DMS53 (cell line): ENCODE data around the gene SSR2.
"Not testable (repeated sequence)": the region's sequence is repeated elsewhere in the genome, so short reads cannot be mapped to it uniquely, and the experiment has no call there.

Experiments used
- DNase-seq: peaks from one replicate; lab custom pipeline; 2025; lab: John Stamatoyannopoulos, UW

SSR2 gene

GRCh38 chr1:156048663-156049258, 28.0 kb upstream of the SSR2 start:
- no peak for DNase-seq

- no peak for DNase-seq
Observed at GRCh38 chr1:156045076-156045475, 24.3 kb upstream of the SSR2 start.

DNA sequence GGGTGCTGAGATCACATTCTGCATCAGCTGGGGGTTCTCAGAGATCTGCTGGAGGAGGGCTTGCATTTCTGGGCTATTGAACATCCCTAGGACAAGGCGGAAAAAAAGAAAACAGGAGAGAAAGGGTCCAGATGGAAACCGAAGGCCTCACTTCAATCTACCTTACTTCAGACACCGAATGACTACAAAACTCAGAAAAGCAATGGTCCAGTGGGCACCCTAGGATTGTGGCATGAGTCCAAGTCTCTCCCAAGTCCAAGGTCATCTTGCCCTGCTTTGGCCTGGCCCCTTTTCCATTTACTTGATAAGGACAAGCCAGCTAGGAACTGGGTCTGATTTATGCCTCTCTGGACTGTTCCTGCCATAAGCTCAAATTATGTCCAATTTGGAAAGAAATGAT, 22.1 kb upstream of the SSR2 start:
- DNase-seq, result no peak

GRCh38 chr1:156034991-156035390, 14.2 kb upstream of the SSR2 start:
- not testable (repeated sequence) for DNase-seq

- DNase-seq, result no peak
Observed at GRCh38 chr1:156033011-156033410, 12.3 kb upstream of the SSR2 start.

DNA sequence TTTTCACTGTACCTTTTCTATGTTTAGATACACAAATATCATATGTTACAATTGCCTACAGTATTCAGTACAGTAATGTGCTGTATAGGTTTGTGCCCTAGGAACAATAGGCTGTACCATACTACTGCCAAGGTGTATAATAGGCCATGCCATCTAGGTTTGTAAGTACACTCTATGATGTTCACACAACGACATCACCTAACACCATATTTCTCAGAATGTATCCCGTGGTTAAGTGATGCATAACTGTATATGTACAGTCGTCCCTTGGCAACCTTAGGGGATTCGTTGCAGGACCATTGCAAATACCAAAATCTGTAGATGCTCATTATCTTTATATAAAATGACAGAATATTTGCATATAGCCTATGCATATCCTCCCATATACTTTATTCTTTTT, 5.8 kb upstream of the SSR2 start:
- DNase-seq, result peak; percentile 21

- peak; percentile 85 for DNase-seq
Observed at GRCh38 chr1:156025876-156026275, 5.1 kb upstream of the SSR2 start.

DNA sequence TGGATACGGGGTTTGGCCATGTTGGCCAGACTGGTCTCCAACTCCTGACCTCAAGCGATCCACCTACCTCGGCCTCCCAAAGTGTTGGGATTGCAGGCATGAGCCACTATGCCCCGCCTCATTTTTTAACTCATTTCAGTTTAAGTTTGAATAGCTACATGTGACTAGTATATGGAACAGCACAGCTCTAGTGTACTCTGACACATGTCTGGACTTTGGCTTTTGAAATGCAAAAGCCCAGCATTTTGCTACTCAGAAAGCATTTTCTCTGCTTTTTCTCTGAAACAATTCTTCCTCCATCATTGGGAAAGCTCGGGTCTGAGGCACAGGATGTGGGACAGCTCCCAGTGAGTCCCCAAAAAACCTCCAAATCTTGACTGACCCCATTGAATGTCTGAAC, 4.0 kb upstream of the SSR2 start:
- DNase-seq, result no peak

DNA sequence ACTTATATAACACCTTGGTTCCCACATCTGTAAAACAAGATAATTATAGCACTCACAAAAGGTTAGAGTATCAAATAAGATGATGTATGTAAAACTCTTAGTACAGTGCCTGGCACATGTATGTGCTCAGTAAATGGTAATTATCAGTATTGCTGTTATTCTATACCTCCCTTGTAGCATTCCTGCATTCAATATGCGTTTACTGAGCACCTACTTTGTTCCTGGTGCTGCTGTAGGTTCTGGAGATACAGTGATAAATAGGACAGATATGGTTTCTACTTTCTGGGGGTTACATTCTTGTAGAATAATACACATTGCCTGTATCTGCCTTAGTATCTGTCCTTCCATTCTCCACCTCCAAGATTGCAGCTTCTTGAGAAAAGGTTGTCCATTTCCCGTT, 1.2 kb upstream of the SSR2 start:
- no peak for DNase-seq

DNA sequence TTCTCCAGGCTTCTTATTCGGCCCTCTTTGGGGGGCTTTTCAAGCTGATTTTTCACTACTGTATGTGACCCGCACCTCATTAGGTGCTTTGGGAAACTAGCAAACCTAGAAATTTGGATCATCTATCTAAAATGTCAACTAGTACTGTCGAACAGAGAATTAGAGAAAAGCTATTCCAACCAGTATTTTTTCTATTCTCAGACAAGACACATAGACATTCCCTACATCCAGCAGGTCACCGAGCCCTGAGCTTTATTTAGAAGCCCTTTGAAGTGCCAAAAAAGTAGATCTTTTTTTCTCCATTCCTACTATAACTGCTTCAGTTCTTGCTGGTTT, 310 bp upstream of the SSR2 start:
- DNase-seq, result peak; percentile 60

DNA sequence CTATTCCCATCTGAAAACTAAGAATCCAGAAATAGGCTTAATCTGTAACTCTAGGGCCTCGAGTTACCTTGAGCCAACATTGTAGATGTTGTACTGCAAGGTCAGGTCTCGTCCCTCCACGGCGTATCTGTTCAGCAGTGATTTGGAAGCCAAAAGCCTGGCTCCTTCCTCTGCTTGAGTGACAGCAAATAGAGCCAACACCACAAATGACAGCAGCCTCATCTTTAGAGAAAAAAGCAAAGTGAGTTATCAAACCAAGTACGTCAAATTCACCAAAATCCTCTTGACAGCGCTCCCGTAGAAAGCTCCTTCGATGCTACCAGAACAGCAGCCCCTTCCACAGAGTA, 832 bp downstream of the SSR2 start:
- no peak for DNase-seq

DNA sequence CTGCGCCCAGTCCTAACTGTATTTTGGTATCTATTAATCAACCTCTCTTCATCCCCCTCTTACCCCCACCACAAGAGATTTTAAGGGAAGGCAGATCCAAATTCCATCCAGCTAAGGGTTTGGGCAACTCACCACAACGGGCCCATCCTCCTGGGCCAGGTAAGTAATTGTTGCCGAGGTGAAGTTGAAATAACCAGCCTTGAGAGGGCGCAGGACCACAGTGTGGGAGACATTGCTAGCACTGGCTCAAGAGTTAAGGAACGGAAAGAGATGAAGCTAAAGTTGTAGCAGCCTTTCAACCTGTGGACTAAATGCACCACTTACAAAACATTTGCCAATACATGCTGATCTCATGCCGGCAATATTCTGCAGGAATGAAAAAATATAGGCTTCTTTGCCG, 5.9 kb downstream of the SSR2 start:
- no peak for DNase-seq

DNA sequence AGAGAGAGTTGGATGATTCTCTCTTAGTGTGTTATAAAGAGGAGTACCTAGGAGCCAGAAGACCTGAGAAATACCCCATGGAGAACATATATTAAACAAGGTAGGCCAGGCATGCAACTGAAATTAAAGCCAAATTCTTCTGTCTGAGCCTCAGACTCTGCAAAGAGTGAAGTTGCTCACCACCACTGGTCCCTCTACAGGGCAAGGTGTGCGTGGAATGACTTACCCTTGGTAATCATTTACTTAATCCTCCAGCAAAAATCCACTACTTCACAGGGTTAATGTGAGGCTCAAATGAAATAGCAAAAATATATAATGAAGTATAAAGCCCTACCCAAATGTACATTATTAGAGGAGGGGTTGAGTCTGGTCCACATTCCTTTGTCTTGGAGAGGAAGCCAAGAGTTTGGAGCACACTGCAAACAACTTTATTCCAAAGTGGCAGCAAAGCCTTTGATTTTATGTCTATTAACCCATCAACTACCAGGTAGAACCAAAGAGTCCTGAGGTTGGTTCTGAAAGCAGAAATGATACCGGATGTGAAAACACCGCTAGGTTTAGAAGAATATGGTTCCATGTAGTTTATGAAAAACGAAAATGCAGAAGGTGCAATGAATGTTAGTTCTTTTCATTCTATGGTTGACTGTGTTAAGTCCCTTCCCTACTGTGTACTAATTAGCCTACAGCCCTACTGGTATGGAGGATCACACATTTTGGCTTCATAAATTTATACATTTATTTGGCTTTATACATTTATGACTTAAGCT, 8.5 kb downstream of the SSR2 start:
- no peak for DNase-seq

DNA sequence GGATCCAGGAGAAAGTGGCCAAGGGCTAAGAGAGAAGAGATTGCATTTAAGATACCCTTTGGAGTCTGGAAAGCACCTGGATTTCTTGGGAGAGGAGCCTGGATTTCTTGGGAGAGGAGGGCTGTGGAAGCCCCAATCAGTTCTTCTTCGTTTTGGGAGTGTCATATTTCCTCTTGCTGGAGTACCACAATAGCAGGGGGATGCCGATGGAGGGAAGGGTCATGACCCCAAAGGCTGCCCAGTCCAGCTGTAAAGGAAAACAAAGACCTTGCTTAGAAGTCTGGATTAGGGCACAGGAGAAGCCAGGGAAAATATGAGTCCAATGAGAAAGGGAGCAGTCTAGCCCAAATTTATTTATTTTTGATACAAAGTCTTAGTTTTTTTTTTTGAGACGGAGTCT, 11.3 kb downstream of the SSR2 start:
- DNase-seq, result no peak

GRCh38 chr1:156006666-156007376, 13.9 kb downstream of the SSR2 start:
- DNase-seq, result peak; percentile 91

GRCh38 chr1:156004843-156005584, 15.7 kb downstream of the SSR2 start:
- DNase-seq, result no peak

DNA sequence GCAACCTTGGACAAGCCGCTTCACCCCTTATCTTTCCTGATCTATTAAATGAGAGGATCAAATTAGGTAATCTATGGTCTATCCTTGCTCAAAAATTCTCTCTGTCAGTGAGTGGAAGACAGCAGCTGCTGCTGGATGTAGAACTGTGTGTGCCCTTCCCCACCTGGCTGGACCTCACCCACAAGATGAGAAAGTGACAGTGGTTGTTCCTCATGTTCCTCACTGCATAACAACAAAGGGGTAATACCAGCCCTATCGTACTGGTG, 16.9 kb downstream of the SSR2 start:
- DNase-seq, result no peak

DNA sequence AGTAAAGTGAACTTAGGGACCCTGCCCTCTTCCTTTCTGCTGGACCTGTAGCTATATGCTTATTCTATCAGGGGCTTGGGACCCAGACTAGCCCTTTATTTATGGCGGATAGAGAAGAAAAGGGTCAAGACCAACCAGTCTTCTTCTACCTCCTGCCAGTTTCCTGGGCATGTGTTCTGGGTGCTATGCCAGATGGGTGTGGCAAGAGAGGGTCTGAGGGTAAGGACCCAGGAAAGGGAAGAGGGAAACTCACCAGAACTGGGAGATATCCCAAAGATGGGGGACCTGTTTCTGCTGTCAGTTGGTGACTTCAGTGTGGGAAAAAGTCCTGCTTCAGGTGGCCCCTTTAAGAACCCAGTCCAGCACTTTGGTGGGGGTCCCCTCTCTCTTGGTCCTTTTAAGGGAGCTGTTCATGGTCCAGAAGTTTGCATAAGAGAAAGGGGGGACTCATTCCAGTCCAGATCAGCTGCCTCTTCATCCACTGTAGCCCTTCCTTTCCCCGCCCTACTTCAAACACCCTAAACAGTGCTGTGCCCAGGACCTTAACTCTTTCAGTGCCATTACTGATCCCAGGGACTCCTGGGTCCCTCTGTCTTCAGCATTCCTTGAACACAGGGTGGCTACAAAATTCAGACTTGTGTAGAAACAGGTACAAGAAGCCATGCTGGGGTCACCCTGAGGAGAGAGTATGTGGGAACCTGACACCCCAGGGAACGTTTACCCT, 18.4 kb downstream of the SSR2 start:
- no peak for DNase-seq

- DNase-seq, result no peak
Observed at GRCh38 chr1:156001662-156002171, 19.0 kb downstream of the SSR2 start.

DNA sequence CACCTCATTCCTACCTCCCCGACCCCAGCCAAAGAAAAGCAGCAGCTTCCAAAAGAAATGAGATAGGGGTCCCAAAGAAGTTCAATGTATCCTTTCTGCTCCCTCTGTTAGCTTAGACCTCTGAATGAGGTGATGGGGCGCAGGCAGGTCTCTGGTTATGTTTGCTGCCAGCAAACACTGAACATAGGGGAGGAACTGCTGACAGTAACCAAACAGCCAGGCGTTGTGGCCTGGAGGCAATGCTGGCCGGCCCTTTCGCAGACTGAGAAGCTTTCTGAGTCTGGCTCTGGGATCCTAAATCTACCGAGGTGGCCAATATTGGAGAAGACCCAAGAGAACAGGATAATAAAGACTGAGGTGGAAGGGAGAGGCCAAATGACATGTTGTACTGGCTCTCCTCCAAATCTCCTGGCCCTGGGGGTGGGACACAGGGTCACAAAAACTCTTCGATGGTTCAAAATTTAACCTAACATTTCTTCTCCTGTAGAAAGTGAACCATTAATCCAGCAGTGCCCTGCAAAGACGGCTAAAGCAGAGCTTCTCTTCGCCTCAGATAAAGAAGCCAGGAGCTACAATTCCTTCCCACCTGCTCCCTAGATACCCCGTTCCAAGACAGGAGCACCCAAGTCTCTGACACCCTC, 19.6 kb downstream of the SSR2 start:
- DNase-seq, result no peak

GRCh38 chr1:155999964-156000363, 20.8 kb downstream of the SSR2 start:
- no peak for DNase-seq

DNA sequence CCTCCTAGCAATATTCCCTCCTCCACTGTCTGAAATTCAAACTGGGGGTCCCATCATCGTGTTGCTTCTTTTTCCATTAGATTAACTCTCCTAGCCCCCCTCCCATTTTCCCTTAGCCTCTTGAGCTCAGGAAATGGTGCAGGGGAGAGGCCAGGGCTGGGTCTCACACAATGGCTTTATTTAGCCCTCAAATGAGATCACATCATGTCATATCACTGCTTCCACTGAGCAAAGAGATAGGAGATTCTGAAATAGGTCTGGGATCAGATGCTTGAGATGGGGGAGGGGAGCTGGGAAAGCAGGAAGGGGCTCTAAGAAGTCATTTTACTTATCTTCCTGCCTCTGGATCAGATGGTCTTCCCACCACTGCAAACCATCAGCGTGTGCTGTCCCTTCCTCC, 24.6 kb downstream of the SSR2 start:
- no peak for DNase-seq
